Umbilical cord (tissue), 2 donors: ENCODE data around the gene LRP1B. TPM values are rescaled to one million over a fixed set of nuclear protein-coding genes. Genes with fewer than 3 reads are reported as not detected.

Experiments
- DNase-seq: peaks from one replicate; pipeline ENCODE4 v3.0.0-alpha.2; 2015; ENCODE audit warnings: low spot score
- total RNA-seq: library from RNA; depleted of rRNA; stranded (reverse); fragments of >200 nt; gene quantifications from one replicate; pipeline ENCODE4 v1.2.3, GENCODE V29; 2014; ENCODE audit warnings: low replicate concordance; ENCODE audit not compliant: insufficient read depth

Gene LRP1B
- 0.96 TPM for total RNA-seq

GRCh38 chr2:142131010-142131669 lies at the start of gene LRP1B:
TSS of gene LRP1B (minus strand) at chr2:142131016. CDS start at chr2:142130729, 287 bp downstream.
- peak; percentile 57 for DNase-seq

GRCh38 chr2:142179686-142180085 lies 48.9 kb upstream of the LRP1B start:
- no peak for DNase-seq

- no peak for DNase-seq
These were observed 47.8 kb upstream of the LRP1B start for GRCh38 chr2:142178604-142179003.

GRCh38 chr2:142176941-142177340 lies 46.1 kb upstream of the LRP1B start:
- DNase-seq, result no peak

- no peak for DNase-seq
These were observed 45.1 kb upstream of the LRP1B start for GRCh38 chr2:142175813-142176338.

DNA sequence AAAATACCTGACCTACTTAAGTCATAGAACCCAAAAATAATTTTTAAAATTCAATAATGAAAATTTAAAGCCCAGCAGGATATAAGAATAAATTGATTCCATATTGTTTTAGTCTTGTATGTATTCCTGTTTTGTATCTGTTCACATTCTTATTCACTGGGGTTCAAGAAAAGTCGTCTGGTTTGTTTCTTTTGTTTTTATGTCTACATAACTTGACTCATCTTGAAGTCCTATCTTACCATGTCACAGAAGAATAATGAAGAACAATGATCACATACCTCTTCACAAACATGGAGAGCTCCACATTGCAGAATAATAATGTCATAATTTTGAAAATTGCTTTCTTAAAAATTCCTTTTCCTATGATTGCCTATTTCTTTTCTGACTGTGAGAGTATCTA lies 43.4 kb upstream of the LRP1B start:
- no peak for DNase-seq

GRCh38 chr2:142170847-142171246 lies 40.0 kb upstream of the LRP1B start:
- no peak for DNase-seq

- no peak for DNase-seq
These were observed 35.0 kb upstream of the LRP1B start for GRCh38 chr2:142165790-142166189.

- no peak for DNase-seq
These were observed 22.8 kb upstream of the LRP1B start for GRCh38 chr2:142153601-142154000.

DNA sequence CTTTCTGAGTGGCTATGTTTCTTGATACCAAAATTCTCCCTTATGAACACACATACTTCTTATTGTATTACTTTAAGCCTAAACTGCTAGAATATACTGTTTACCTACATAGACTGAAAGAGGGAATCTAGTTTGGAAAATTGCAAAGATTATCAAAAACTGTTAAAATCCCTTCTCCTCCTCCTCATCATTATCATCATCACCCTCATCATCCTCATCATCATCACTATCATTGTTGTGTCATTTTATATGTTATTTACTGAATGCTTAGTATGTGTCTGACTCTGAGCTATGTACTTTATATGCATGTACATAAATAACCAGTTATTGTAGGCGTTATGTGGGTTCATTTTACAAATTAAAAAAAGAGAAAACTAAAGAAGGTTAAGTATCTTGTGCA lies 19.6 kb upstream of the LRP1B start:
- DNase-seq, result no peak

DNA sequence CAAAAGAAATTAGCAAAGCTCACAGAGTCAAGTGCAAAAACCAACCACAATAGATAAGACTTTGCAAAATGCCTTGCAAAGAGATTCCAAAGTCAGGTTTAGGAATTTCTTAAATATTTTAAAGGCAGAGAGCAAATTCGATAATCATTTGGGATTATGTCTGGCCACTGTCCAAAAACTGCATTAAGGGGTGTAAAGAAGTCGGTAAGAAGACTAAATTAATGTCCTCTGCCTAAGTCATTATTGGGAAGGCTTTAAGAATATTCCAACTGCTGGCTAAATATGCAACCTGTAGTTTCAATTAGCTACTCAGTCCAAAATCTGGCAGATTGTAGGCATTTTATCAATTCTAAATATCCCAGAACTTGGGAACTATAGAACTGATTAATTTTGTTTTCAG lies 13.7 kb upstream of the LRP1B start:
- DNase-seq, result no peak

DNA sequence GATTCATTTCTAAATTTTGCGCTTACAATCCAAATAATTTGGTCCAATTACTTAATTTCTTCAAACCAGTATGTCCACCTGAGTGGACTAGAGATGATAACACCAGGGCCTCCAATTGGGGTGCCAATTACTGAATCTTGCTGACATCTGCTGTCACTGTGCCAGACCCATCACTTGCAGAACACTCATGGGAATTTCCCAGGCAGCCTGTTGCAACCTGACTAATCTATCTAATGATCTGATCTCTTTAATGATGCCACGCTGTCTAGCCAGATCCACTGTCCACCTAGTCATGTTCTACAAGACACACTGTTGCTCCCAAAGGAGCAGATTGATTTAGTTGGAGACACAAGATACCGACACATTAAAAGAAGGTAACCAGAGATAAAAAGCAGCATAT lies 11.8 kb upstream of the LRP1B start:
- DNase-seq, result peak; percentile 10

DNA sequence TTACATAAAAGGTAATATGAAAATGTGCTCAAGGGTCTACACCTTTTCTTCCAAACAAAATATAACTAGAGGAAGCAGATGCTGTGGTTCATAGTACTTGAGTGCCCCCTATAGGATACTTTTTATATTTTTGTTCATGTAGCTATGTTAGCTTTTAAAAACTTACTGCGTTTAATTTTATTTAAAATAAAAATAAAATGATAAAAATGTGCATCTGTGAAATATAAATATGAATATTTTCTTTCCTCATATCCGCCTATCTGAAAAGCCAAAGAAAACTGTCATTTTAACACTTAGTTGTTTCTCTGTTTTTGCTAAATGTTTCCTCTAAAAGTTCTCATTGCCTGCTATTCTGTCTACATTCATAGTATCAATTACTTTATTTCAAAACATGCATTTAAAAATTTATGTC lies 9.6 kb upstream of the LRP1B start:
- DNase-seq, result peak; percentile 50

DNA sequence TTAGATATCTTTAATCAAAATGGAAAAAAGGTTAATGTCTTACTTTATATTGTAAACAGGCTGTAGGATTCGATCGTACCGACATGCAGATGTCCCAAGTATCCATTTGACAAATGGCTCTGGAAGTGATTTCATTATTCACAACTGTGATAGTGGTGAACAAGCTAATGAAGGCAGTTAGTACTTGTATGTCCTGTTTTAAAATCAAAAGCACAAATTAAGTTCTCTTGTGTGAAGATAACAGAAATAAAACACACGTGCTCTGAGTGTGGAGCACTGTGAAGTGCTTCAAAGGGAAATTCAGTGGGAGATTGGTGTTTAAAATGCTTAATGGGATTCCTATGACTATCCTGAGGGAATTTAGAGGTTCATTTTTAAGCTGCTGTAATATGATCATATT lies 8.6 kb upstream of the LRP1B start:
- DNase-seq, result no peak

DNA sequence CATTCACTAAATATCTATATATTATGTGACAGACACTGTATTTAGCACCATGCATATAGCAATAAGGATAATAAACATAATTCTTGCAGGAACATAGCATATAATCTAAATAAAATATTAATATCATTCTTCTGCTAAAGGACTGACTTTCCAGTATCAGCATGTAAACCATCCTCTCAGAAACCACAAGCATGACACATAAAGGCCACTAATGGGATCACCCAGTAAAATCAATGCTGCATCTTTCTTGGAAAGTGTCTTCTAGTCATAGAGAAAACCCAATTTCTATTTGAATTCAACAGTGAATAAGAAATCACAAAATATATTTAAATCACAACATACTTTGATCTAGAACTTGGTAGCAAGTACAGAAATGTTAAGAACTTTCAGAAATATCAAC lies 5.8 kb upstream of the LRP1B start:
- no peak for DNase-seq

- DNase-seq, result peak; percentile 69
These were observed 4.1 kb upstream of the LRP1B start for GRCh38 chr2:142134911-142135310.

GRCh38 chr2:142130111-142131009 lies 456 bp downstream of the LRP1B start:
- DNase-seq, result peak; percentile 83

- no peak for DNase-seq
These were observed 2.7 kb downstream of the LRP1B start for GRCh38 chr2:142128105-142128504.

DNA sequence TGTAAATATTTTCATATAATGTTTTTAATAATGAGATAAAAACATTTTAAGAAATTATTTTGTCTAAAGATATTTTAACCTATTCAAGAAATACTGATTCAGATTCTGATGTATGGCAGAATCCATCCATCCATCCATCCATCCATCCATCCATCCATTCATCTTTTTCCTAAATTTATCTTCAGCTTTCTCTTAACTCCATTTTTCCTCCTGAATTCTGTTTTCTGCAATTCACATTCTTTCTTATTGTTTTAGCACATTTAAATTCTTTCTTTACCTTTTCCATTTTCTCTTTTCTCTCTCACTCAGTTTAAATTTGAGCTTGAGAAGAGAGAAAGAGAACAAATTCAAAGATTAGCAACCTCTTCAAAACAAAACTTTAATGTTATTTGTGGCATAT lies 3.6 kb downstream of the LRP1B start:
- no peak for DNase-seq

DNA sequence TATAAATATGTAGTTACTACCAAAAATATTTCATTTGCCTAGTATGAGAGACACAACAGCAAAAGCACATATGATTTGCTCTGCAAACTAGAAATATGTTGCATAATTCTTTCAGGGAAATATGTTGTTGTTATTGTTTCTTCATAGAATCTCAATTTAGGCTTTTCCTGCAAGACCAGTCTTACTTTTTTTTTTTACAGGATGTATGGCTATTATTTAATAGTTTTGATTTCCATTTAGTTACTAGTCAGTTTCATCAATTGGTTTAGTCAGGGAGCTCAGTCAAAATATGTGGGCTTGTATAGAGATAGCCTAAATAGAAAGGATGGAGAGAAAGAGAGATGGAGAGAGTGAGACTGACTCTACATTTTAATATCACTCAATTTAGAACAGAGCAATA lies 6.1 kb downstream of the LRP1B start:
- no peak for DNase-seq

GRCh38 chr2:142119347-142119746 lies 11.5 kb downstream of the LRP1B start:
- no peak for DNase-seq

DNA sequence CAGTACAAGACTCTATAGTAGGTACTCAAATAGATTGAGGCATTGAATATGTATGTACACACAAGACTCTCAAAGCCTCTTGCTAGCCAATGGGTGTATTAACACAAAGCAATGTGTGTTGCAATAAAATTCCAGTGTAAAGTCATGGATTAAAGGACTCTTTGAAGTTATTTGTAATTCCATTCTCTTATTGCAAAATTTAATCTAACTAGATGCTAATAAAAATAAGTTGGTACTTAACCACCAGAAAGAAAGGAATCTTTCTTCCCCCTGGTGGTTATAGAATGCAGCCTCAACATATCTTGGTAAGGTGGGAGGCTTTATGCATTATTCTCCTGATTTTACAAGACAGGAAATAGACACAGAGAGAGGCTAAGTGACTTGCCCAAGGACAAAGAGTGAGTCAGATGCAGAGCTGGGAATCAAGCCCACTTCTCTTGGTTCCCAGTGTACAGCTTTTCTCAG lies 18.0 kb downstream of the LRP1B start:
- DNase-seq, result no peak
